GM19035 (cell line): Measurements from ENCODE around the gene DDAH1.

Experiments used
- ATAC-seq: cut with Tn5 transposase; IDR thresholded peaks from one replicate; pipeline ENCODE4 v1.9.1; 2021; ENCODE audit not compliant: unreplicated experiment

DDAH1 gene

GRCh38 chr1:85277802-85278201 is 187.2 kb downstream of the DDAH1 start:
- no peak for ATAC-seq

- ATAC-seq: no peak
Measured at GRCh38 chr1:85276978-85277639, 187.8 kb downstream of the DDAH1 start.

GRCh38 chr1:85276215-85276977 is 188.6 kb downstream of the DDAH1 start, which contains the start of gene BCL10:
BCL10 (minus strand) TSS chr1:85276632; CDS start chr1:85276352, 280 bp downstream.
- ATAC-seq: peak; percentile 97

- no peak for ATAC-seq
Measured at GRCh38 chr1:85275701-85276214, 189.2 kb downstream of the DDAH1 start.

- no peak for ATAC-seq
Measured at GRCh38 chr1:85274969-85275453, 189.9 kb downstream of the DDAH1 start.

- ATAC-seq: no peak
Measured at GRCh38 chr1:85273397-85273796, 191.6 kb downstream of the DDAH1 start.

GRCh38 chr1:85268801-85269585 is 196.0 kb downstream of the DDAH1 start:
- ATAC-seq: no peak
